Hematopoietic multipotent progenitor cell treated with erythropoietin and hydrocortisone succinate and interleukin-3 and kit ligand, for 17 days (in vitro differentiated cells): ENCODE data around the gene SH3BP4.

ENCODE experiments used
- DNase-seq: peaks from one replicate; pipeline ENCODE4 v3.0.0-alpha.2; 2015; ENCODE audit warnings: low spot score

SH3BP4 gene

GRCh38 chr2:235063471-235063961, 111.7 kb downstream of the SH3BP4 start:
- DNase-seq: no peak

GRCh38 chr2:235064976-235065375, 113.2 kb downstream of the SH3BP4 start:
- DNase-seq: no peak

DNA sequence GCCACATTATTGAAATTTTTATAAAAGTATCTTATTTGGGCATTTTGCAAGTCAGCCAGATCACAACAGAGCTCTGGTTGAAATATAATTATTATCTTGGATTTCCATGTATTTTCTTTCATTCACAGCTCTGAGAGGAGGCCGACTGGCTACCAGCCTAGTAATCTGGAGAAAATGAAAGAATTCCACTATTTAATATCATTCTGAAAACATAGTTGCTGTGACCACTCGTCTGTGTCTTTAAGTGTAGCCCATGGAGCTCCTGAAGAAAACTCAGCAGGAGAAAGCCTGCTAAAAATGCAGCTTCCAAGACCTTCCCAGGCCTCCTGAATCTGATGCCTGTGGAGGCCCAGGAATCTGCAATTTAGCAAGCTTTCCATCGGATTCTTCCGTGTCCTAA, 114.7 kb downstream of the SH3BP4 start:
- DNase-seq: no peak

- no peak for DNase-seq
Measured at GRCh38 chr2:235066895-235067294, 115.1 kb downstream of the SH3BP4 start.

GRCh38 chr2:235068701-235069100, 116.9 kb downstream of the SH3BP4 start:
- no peak for DNase-seq

DNA sequence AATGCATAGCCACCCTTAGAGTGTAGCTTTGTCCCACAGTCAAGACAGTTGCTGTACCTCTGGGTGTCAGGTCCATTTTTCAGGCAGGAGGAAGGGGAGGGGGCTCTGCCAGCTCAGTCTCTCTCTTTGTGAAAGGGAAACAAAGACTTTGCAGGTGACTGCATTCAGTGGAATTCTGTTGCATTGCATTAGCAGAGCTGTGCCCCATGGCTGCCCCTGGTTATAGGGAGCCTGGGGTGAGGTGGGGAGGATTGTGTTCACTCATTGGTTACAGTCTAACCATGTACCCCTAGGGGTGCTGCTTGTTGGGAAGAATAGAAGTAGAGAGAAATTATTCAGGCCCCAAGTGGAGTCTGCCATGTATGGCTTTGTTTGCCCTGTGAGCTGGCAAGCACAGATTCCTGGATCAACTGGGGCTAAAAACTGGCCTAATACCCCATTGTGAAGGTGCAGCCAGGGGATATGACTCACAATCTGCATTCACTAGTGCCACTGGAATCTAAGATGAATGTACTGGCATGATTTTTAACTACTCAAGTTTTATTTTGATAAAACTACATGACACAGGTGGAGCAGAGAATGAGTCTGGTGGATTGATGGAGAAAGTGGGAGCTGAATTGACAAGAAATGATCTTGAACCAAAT, 118.4 kb downstream of the SH3BP4 start:
- no peak for DNase-seq

- no peak for DNase-seq
Measured at GRCh38 chr2:235073868-235074413, 122.1 kb downstream of the SH3BP4 start.

- no peak for DNase-seq
Measured at GRCh38 chr2:235077046-235077445, 125.2 kb downstream of the SH3BP4 start.

DNA sequence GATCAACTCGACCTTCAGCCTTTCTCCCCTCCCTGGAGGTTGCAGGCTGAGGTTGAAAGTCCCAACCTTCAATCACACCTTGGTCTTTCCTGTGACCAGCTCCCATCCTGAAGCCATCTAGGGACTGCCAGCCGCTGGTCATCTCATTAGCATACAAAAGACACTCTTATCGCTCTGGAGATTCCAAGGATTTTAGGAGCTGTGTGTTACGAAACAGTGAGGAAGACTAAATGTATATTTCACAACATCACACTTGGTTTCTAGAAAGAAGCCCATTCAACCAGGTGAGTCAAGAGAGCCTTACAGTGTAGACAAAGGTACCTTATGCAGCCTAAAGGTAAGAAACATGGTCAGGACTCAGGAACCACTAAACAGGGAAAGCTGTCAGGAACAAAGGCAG, 126.4 kb downstream of the SH3BP4 start:
- DNase-seq: no peak

- no peak for DNase-seq
Measured at GRCh38 chr2:235078914-235079472, 127.2 kb downstream of the SH3BP4 start.

- no peak for DNase-seq
Measured at GRCh38 chr2:235080101-235080500, 128.3 kb downstream of the SH3BP4 start.

GRCh38 chr2:235082578-235083338, 130.9 kb downstream of the SH3BP4 start:
- no peak for DNase-seq

DNA sequence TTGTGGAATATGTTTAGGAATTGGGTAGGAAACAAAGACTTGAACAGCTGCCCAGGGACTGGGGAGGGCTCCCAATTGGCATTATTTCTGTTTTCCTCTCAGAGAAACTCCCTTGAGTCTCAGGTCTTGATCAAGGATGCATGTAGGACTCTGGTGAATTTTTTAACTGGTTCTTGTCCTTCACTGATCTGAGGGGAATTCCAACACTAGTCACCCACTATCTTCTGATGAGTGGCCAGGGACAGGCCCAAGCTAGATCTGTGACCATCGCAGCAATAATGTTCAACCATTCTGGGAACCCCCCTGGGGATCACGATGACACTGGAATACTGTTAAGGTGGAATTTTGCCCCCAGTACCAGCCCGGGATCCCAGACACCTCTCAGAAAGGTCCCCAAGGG, 132.0 kb downstream of the SH3BP4 start:
- no peak for DNase-seq

GRCh38 chr2:235084424-235084823, 132.6 kb downstream of the SH3BP4 start:
- no peak for DNase-seq

GRCh38 chr2:235085476-235085875, 133.7 kb downstream of the SH3BP4 start:
- no peak for DNase-seq

GRCh38 chr2:235086481-235087184, 134.8 kb downstream of the SH3BP4 start:
- no peak for DNase-seq

GRCh38 chr2:235087832-235088495, 136.1 kb downstream of the SH3BP4 start:
- DNase-seq: no peak

DNA sequence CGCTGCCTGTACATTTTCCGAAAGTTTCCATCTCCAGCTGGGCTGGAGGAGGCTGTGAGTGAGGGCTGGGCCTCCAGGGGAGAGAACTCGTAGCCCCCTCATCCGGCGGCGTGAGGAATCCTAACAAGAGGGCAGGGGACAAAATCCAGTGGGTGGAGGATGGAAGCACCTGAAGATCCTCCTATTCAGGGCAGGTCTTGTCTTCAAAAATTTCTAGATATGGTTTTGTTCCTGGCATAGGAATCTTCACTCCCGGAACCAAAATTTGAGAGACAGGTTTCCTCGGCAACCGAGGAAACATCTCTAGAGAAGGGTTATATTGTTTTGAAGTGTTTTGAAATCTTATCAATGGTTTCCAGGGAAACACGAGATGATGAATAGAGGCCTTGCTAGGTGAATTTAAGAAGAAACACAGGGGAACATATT, 136.7 kb downstream of the SH3BP4 start:
- DNase-seq: no peak

- DNase-seq: no peak
Measured at GRCh38 chr2:235091421-235091820, 139.6 kb downstream of the SH3BP4 start.

GRCh38 chr2:235091983-235092382, 140.2 kb downstream of the SH3BP4 start:
- DNase-seq: no peak

GRCh38 chr2:235092433-235093223, 140.8 kb downstream of the SH3BP4 start:
- no peak for DNase-seq
